ENCODE data around the gene S100A10. TPM values are rescaled to one million over a fixed set of nuclear protein-coding genes. Genes with fewer than 3 reads are reported as not detected.

The S100A10 gene
- total RNA-seq, 1 experiment from 2014 or later: 160 TPM

DNA sequence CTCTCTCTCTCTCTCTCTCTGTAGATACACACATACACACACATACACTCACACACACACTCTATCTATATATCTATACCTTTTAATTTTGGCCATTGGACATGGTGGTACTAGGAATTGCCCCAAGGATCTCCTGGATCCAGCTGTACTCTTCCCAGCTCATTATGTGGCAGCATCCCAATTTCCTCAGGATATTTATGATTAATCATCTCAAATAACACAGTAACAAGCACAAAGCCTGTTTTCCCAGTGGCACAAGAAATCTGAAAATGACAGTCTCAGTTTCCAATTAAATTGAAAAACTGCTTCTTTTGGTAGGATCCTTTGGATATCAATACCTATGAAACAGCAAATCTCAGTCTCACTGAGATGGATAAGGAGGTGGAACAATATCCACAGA is 27.6 kb downstream of the S100A10 start:
- Histone ChIP-seq H2AFZ (ENCODE audit: low read length) (no peak overlapping the region), H4K8ac (replicated peaks; ENCODE audit: insufficient read length, low read depth, low read length) (no peak overlapping the region), H3K27me3 (ENCODE audit: insufficient read depth, low read length) (no peaks in the 10 kb centered on the region), H3K9me3 (ENCODE audit: control insufficient read depth, low read depth, low read length) (no peaks in the 10 kb centered on the region), H3K27ac (ENCODE audit: insufficient read length, low read depth, low read length) (no peak overlapping the region), H3K79me2 (ENCODE audit: insufficient read depth, low read length) (no peaks in the 10 kb centered on the region), H2BK20ac (ENCODE audit: low read depth, low read length, poor library complexity, severe bottlenecking) (no peak overlapping the region), H3K23me2 (ENCODE audit: insufficient read length, low read depth, low read length, poor library complexity, severe bottlenecking) (no peaks in the 10 kb centered on the region), H2BK15ac (ENCODE audit: low read depth, low read length) (no peak overlapping the region), H3K23ac (ENCODE audit: insufficient read length, low read depth, low read length) (no peak overlapping the region), H2BK120ac (ENCODE audit: low read depth, low read length, poor library complexity, severe bottlenecking) (no peak overlapping the region), H4K91ac (ENCODE audit: insufficient read length, low read depth, low read length) (no peak overlapping the region), H3K79me1 (ENCODE audit: insufficient read depth, low read depth, low read length, poor library complexity, severe bottlenecking) (no peaks in the 10 kb centered on the region), H2AK5ac (ENCODE audit: insufficient read length, low read length) (no peak overlapping the region), H4K20me1 (ENCODE audit: control insufficient read depth, insufficient read depth, insufficient read length) (no peaks in the 10 kb centered on the region), H3K4me1 (ENCODE audit: insufficient read depth, low read length) (peaks cover 4% of the 10 kb centered on the region; the same call in 1 of the 2 replicates), H3T11ph (ENCODE audit: low read length) (no peak overlapping the region), H2BK12ac (ENCODE audit: insufficient read length, low read depth, low read length) (no peak overlapping the region), H3K56ac (ENCODE audit: insufficient read length, low read depth, low read length) (no peak overlapping the region), H2BK5ac (ENCODE audit: insufficient read length, low read length) (no peak overlapping the region), H3K14ac (ENCODE audit: insufficient read depth, low read length) (no peak overlapping the region), H3K18ac (ENCODE audit: insufficient read length, low read depth, low read length) (no peak overlapping the region), H3K4ac (ENCODE audit: low read depth, low read length) (no peak overlapping the region), H3K9ac (ENCODE audit: extremely low read depth, insufficient read length, low read length) (no peak overlapping the region), H4K5ac (ENCODE audit: insufficient read length, low read depth, low read length) (no peak overlapping the region), H3K4me2 (ENCODE audit: insufficient read depth, insufficient read length, low read length) (no peak overlapping the region)
- no peak overlapping the region for H3K27ac Mint-ChIP-seq
- no peak for DNase-seq
- peaks cover 16% of the 10 kb centered on the region in 2 experiments for H3K4me1 Mint-ChIP-seq
- H3K9me3 Mint-ChIP-seq: no peaks in the 10 kb centered on the region
- H3K36me3 Mint-ChIP-seq (ENCODE audit: insufficient read depth in 1 of 3, low read depth in 3 of 3): no peaks in the 10 kb centered on the region
- H3K4me3 Mint-ChIP-seq: no peak overlapping the region
- H3K27me3 Mint-ChIP-seq (ENCODE audit: low read depth): no peaks in the 10 kb centered on the region
- TF ChIP-seq, protein P1, sequence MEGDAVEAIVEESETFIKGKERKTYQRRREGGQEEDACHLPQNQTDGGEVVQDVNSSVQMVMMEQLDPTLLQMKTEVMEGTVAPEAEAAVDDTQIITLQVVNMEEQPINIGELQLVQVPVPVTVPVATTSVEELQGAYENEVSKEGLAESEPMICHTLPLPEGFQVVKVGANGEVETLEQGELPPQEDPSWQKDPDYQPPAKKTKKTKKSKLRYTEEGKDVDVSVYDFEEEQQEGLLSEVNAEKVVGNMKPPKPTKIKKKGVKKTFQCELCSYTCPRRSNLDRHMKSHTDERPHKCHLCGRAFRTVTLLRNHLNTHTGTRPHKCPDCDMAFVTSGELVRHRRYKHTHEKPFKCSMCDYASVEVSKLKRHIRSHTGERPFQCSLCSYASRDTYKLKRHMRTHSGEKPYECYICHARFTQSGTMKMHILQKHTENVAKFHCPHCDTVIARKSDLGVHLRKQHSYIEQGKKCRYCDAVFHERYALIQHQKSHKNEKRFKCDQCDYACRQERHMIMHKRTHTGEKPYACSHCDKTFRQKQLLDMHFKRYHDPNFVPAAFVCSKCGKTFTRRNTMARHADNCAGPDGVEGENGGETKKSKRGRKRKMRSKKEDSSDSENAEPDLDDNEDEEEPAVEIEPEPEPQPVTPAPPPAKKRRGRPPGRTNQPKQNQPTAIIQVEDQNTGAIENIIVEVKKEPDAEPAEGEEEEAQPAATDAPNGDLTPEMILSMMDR (conservative IDR thresholded peaks at IDR 0.05): no peak

Data from H9 (cell line).